Activated naive CD4-positive, alpha-beta T cell (primary cell): ENCODE results near the gene CNTLN.
"Not testable (repeated sequence)": the region's sequence is repeated elsewhere in the genome, so short reads cannot be mapped to it uniquely, and the experiment has no call there.

Experiments used
- DNase-seq, 4 experiments: peaks; one replicate each; lab custom pipeline; 2025; lab: John Stamatoyannopoulos, UW

The CNTLN gene

DNA sequence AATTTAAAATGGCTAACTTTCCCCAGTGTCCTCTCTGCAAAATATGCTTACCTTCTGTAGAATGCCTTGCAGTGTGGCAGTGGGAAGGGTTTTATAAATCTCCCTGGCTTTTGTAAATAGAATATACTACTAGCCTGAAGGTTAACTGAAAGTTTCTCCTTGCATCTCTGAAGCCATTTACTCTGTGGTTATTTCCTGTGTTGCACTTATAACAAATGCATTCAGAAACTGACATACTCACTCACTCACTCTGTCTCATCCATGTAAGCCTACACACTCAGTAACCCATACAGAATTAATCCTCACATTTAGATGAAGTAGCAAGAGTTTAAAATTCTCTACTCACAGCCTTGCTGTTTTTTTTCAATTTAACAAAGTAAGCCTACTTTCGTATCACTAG lies 356.9 kb downstream of the CNTLN start:
- DNase-seq = no peak

GRCh38 chr9:17503196-17503595 lies 368.4 kb downstream of the CNTLN start:
- no peak for DNase-seq

GRCh38 chr9:17509151-17509550 lies 374.3 kb downstream of the CNTLN start:
- no peak for DNase-seq

- DNase-seq = no peak
Measured at GRCh38 chr9:17509701-17510100, 374.9 kb downstream of the CNTLN start.

DNA sequence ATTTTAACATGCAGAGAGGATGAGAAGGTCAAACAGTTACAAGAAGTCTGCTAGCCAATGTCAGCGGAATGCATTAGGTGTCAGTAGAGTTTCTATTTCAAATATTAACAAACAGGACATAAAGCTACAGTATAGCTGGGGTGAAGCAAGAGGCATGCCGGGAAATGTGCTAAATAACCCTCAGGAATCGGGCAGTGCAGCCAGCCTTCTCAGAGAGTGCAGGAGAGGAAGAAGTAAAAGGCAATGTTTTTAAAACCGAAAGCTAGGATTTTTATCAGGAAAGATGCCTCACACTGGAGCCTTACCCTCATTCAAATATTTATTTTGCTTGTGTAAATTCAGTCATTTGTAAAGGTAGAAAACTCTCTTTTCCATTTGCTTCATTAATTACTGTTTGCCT lies 384.9 kb downstream of the CNTLN start:
- no peak for DNase-seq

- DNase-seq = no peak
Measured at GRCh38 chr9:17520268-17521064, 385.6 kb downstream of the CNTLN start.

DNA sequence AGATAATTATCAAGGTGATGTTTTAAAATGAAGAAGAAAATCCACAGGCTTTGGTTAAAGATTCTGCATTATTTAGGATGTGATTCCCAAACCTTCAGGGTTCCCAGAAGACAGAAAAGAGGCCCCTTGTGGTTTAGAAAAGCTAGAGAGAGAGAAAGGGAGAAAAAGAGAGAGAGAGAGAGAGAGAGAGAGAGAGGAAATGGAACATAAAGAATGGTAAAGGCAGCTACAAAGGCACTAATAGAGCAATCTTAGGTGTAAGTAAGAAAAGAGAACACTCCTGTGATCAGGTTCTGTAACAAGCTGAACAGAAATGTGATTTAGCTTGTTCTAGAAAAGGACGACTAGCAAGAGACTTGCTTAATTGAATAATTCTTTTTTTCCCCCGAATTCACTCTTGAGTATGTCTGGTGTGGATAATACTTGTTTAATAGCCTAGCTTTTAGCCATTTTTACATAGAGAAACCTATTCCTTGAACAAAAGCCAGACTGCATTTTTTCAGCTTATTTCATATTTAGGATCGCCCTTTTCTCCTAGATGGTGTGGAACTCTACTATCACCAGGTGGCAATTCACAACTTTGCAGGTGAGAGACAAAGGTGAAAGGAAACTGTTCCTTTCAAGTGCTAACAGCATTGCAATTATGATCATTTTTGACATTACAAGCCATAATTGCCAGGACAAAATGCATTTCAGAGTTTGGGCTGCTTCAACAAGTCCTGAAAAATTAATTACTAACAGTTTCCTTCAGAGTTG lies 386.4 kb downstream of the CNTLN start:
- no peak for DNase-seq

GRCh38 chr9:17526726-17527125 lies 391.9 kb downstream of the CNTLN start:
- DNase-seq = not testable (repeated sequence)

DNA sequence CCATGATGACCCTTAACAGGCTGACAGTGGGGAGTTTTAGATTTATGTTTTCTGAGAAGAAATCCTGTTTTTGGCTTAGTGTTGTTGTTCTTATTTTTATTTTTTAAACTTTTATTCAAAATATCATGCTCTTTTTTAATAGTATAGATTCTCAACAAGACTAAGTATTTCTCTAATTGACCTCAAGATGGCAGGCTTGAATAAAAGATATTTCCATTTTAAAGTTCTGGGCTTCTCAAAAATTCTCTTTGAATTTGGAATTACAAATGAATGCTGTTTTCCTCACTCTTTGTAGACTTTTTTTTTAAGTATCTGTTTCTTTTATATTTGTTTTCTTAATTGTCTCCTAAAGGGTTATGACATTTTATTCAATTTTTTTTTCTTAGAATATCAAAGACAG lies 394.0 kb downstream of the CNTLN start:
- no peak for DNase-seq

DNA sequence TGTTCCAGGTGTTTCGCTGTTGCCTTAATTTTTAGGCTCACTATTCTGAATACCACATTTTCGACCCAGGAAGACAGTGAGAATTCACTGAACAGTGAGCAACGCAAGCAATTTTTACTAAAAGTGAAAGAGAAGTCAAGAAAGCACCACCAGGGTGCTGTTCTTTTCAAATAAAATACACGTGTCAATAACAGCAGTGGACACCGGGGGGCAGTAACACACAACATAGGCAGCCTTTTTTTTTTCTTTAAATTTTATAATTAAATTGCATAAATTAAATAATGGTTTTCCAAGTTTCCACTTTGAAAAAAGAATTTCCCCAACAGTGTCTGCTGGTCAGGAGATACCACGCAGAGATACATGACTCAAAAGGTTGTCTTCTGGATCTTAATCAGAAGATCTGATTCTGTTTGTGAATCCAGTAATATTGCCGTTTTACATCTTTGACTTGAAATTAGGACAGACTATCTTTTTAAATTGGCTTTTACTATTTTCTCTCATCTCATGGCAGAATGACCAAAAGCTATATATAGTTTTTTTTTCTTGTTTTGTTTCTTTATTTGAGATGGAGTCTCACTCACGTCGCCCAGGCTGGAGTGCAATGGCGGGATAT lies 396.9 kb downstream of the CNTLN start:
- no peak for DNase-seq

- no peak for DNase-seq
Measured at GRCh38 chr9:17532461-17532860, 397.6 kb downstream of the CNTLN start.

DNA sequence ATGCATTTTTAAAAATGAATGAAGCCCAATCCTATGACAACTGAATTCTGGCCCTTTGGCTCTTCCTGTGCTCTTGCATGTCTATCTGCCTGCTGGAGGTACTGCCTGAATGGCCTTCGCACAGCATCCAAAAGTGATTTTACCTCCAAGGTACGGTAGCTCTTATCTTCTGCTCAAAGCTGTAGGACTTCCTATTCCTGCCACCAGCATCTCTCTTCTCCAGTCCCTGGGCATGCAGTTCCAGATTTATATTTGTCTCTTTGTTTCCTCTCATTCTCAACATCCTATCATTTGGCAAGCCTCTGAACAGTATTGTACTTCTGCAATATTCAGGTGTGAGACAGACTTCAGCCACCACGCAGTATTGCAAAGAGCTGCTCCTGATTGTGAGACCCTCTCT lies 400.3 kb downstream of the CNTLN start:
- DNase-seq = no peak

GRCh38 chr9:17536027-17536426 lies 401.2 kb downstream of the CNTLN start:
- DNase-seq = no peak

GRCh38 chr9:17551023-17551422 lies 416.2 kb downstream of the CNTLN start:
- DNase-seq = no peak
